GM19240 (cell line): ENCODE measurements around the gene TAF11L10.
"Not testable (repeated sequence)": the region's sequence is repeated elsewhere in the genome, so short reads cannot be mapped to it uniquely, and the experiment has no call there.

Experiments used
- DNase-seq: peaks from one replicate; pipeline ENCODE4 v3.0.0; 2011; ENCODE audit warnings: low spot score; ENCODE audit not compliant: insufficient read length

The TAF11L10 gene

GRCh38 chr5:17597728-17598127, at the start of gene TAF11L10:
Gene TAF11L10, minus strand, starts transcription at chr5:17597828.
- DNase-seq: not testable (repeated sequence)

- DNase-seq: no peak
Observed at GRCh38 chr5:17634160-17634559, 36.5 kb upstream of the TAF11L10 start, which contains the start of gene TAF11L14. Gene TAF11L14, plus strand, starts transcription at chr5:17634460.

GRCh38 chr5:17631788-17632187, 34.2 kb upstream of the TAF11L10 start, which contains the start of gene TAF11L13:
Gene TAF11L13, plus strand, starts transcription at chr5:17632088.
- not testable (repeated sequence) for DNase-seq

- DNase-seq: no peak
Observed at GRCh38 chr5:17625686-17626085, 28.1 kb upstream of the TAF11L10 start.

GRCh38 chr5:17620627-17621026, 23.0 kb upstream of the TAF11L10 start:
- no peak for DNase-seq

- no peak for DNase-seq
Observed at GRCh38 chr5:17619354-17619753, 21.7 kb upstream of the TAF11L10 start.

GRCh38 chr5:17614872-17615605, 17.4 kb upstream of the TAF11L10 start:
- DNase-seq: no peak

GRCh38 chr5:17610092-17610491, 12.5 kb upstream of the TAF11L10 start, which contains the start of gene TAF11L12:
Gene TAF11L12, plus strand, starts transcription at chr5:17610392.
- not testable (repeated sequence) for DNase-seq

GRCh38 chr5:17607461-17607860, 9.8 kb upstream of the TAF11L10 start:
- not testable (repeated sequence) for DNase-seq

GRCh38 chr5:17604951-17605350, 7.3 kb upstream of the TAF11L10 start:
- DNase-seq: no peak

- not testable (repeated sequence) for DNase-seq
Observed at GRCh38 chr5:17603880-17604279, 6.3 kb upstream of the TAF11L10 start, which contains the start of gene TAF11L11. Gene TAF11L11, plus strand, starts transcription at chr5:17604183.

- DNase-seq: not testable (repeated sequence)
Observed at GRCh38 chr5:17594255-17594654, 3.4 kb downstream of the TAF11L10 start, which contains the start of gene TAF11L9. Gene TAF11L9, minus strand, starts transcription at chr5:17594394.

GRCh38 chr5:17590860-17591259, 6.8 kb downstream of the TAF11L10 start, which contains the start of gene TAF11L8:
Gene TAF11L8, minus strand, starts transcription at chr5:17590960.
- DNase-seq: not testable (repeated sequence)

GRCh38 chr5:17585658-17586057, 12.0 kb downstream of the TAF11L10 start, which contains the start of gene TAF11L7:
Gene TAF11L7, minus strand, starts transcription at chr5:17585758.
- not testable (repeated sequence) for DNase-seq
